Breast epithelium (tissue), 4 donors: Measurements from ENCODE around the gene HAUS5. TPM values are rescaled to one million over a fixed set of nuclear protein-coding genes. Genes with fewer than 3 reads are reported as not detected.

ENCODE experiments used
- DNase-seq, 2 donors: peaks; one replicate each; pipeline ENCODE4 v3.0.0-alpha.2; 2019; ENCODE audit warnings: low spot score in 2 of 2
- H3K27ac ChIP-seq, 2 donors: fragments of 200-600 bp; sonication (generic) in 1 of 2; one replicate each; pipeline ENCODE4 v1.5.1; 2016 to 2019; ENCODE audit warnings: mild to moderate bottlenecking in 1 of 2
- H3K27me3 ChIP-seq, 2 donors: fragments of 200-600 bp; sonication (generic) in 1 of 2; one replicate each; pipeline versions ENCODE4 v1.5.1 to v1.6.0; 2017 to 2019; ENCODE audit warnings: control low read depth in 1 of 2, mild to moderate bottlenecking in 1 of 2
- H3K36me3 ChIP-seq: fragments of 200-600 bp; one replicate; pipeline ENCODE4 v1.5.1; 2019
- H3K4me1 ChIP-seq, 2 donors: fragments of 200-600 bp; sonication (generic); one replicate each; pipeline ENCODE4 v1.5.1; 2016 to 2019; ENCODE audit warnings: control low read depth in 1 of 2
- H3K4me3 ChIP-seq, 3 donors: fragments of 200-600 bp; sonication (generic); 1 replicate in 2 of 3; 2 replicates in 1 of 3; pipeline ENCODE4 v1.5.1; 2016 to 2019; ENCODE audit warnings: mild to moderate bottlenecking in 3 of 3, moderate library complexity in 2 of 3
- H3K9me3 ChIP-seq, 2 donors: fragments of 200-600 bp; sonication (generic) in 1 of 2; one replicate each; pipeline ENCODE4 v1.5.1; 2016 to 2019; ENCODE audit warnings: control low read depth in 1 of 2
- POLR2A ChIP-seq: fragments of 450-650 bp; IDR thresholded peaks from one replicate; pipeline ENCODE4 v1.6.1; 2016; ENCODE audit warnings: antibody characterized with exemption, mild to moderate bottlenecking, moderate library complexity
- POLR2AphosphoS5 ChIP-seq, 3 donors: sonication (generic); formaldehyde crosslinking; IDR thresholded peaks; one replicate each; pipeline ENCODE4 v1.6.1; 2017; ENCODE audit warnings: antibody characterized with exemption in 3 of 3
- intact Hi-C: fragments of 100-400 bp; cut with DNase I; formaldehyde crosslinking; loops from one replicate; pipeline ENCODE4 v1.15.1; 2023; ENCODE audit warnings: low total_unique reads
- total RNA-seq, 3 donors: library from RNA; depleted of rRNA; stranded (reverse); fragments of >200 nt; gene quantifications; one replicate each; pipeline ENCODE4 v1.1.0, GENCODE V29; 2016
- TF ChIP-seq, protein P1 (sequence below), 3 donors: fragments of 450-650 bp; IDR thresholded peaks; one replicate each; pipeline ENCODE4 v1.5.1; 2016 to 2017; ENCODE audit warnings: antibody characterized with exemption in 3 of 3, mild to moderate bottlenecking in 3 of 3, moderate library complexity in 3 of 3

Gene HAUS5
- total RNA-seq, 3 donors from 2014 or later: 5.9 to 13.0 (median 9.5) TPM

- intact Hi-C loops: no loop called here
- H3K4me3 ChIP-seq: peak overlapping the region; percentile 53 to 90 (median 71)
- H3K9me3 ChIP-seq: no peaks in the 10 kb centered on the region
- peak overlapping the region; percentile 85 to 91 for H3K27ac ChIP-seq
- peak; percentile 93 to 94 for DNase-seq
- no peaks in the 10 kb centered on the region for H3K27me3 ChIP-seq
- TF ChIP-seq POLR2AphosphoS5 (IDR thresholded peaks at IDR 0.05): peak in 2 of 3 donors; percentile 29 to 43
- no peak for TF ChIP-seq POLR2A
- peaks cover 0 to 7% of the 10 kb centered on the region in 2 donors for H3K4me1 ChIP-seq
- H3K36me3 ChIP-seq: no peaks in the 10 kb centered on the region
These were observed 31.9 kb downstream of the HAUS5 start for GRCh38 chr19:35644206-35644986.

DNA sequence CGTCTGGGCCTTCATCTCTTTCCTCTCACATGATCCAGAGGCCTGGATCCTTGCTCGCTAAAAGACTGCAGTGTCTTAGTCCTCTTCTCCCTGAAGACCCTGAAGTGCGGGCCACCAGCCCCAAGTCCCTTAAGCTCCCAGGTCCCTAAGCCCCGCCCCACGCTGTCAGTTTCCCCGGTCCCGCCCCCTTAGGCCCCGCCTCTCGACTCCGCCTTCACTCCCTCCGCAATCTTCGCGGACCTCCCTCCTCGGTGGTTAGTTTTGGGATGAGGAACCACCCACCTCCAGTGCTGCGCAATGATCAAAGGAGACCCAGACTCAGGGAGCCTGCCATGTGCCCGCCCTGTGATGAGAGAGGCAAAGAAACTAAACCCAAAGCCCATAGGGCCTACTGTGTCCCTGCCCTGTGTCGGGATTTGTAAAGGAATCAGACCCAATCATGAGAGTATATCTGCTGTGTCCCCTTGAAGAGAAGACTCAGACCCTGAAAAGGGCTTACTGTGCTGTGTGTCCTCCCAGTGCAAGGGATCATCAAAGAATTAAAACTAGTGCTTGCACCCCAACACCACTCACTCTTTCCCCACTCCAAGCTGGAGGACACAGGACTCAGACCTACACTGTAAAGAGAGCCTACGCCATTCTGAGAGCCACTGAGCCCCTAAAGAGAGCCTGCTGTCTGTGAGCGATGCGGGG is 32.6 kb downstream of the HAUS5 start:
- DNase-seq: peak; percentile 58 to 76
- H3K27me3 ChIP-seq: no peaks in the 10 kb centered on the region
- H3K4me1 ChIP-seq: peaks cover 0 to 10% of the 10 kb centered on the region in 2 donors
- peak overlapping the region; percentile 85 to 91 for H3K27ac ChIP-seq
- TF ChIP-seq, protein P1, sequence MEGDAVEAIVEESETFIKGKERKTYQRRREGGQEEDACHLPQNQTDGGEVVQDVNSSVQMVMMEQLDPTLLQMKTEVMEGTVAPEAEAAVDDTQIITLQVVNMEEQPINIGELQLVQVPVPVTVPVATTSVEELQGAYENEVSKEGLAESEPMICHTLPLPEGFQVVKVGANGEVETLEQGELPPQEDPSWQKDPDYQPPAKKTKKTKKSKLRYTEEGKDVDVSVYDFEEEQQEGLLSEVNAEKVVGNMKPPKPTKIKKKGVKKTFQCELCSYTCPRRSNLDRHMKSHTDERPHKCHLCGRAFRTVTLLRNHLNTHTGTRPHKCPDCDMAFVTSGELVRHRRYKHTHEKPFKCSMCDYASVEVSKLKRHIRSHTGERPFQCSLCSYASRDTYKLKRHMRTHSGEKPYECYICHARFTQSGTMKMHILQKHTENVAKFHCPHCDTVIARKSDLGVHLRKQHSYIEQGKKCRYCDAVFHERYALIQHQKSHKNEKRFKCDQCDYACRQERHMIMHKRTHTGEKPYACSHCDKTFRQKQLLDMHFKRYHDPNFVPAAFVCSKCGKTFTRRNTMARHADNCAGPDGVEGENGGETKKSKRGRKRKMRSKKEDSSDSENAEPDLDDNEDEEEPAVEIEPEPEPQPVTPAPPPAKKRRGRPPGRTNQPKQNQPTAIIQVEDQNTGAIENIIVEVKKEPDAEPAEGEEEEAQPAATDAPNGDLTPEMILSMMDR (IDR thresholded peaks at IDR 0.05): no peak
- TF ChIP-seq POLR2AphosphoS5 (IDR thresholded peaks at IDR 0.05) (no peak), POLR2A (no peak)
- intact Hi-C loops: no loop called here
- peak overlapping the region; percentile 53 to 90 (median 71) for H3K4me3 ChIP-seq
- H3K9me3 ChIP-seq: no peaks in the 10 kb centered on the region
- H3K36me3 ChIP-seq: no peaks in the 10 kb centered on the region

DNA sequence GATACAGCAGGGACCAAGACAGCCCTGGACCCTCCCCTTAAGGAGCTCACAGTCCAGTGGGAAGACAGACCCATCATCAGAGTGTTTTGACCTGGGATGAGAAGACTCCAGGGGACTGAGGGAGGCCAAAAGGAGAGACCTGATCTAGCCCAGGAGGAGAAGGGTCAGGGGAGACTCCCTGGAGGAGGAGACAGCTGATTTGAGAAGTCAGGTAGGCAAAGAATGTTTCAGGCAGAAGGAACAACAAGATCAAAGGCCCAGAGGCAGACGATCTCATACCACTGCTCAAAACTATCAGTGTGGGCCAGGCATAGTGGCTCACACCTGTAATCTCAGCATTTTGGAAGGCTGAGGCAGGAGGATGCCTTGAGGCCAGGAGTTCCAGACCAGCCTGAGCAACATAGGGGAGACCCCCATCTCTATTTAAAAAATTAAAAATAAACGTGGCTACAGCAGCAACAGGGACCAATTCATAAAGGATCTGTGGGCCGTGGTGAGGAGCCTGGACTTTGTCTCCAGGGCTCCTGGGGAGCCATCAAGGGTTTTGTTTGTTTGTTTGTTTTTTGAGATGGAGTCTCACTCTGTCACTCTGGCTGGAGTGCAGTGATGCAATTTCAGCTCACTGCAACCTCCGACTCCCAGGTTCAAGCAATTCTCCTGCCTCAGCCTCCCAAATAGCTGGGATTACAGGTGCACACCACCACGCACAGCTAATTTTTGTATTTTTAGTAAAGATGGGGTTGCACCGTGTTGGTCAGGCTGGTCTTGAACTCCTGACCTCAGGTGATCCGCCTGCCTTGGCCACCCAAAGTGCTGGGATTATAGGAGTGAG is 33.4 kb downstream of the HAUS5 start:
- Histone ChIP-seq H3K36me3 (no peaks in the 10 kb centered on the region), H3K27me3 (no peaks in the 10 kb centered on the region), H3K4me1 (peaks cover 0 to 10% of the 10 kb centered on the region in 2 donors), H3K9me3 (no peaks in the 10 kb centered on the region), H3K27ac (peak overlapping the region; percentile 85 to 91), H3K4me3 (no peak overlapping the region)
- intact Hi-C loops: no loop called here
- no peak for TF ChIP-seq POLR2A
- TF ChIP-seq POLR2AphosphoS5 (IDR thresholded peaks at IDR 0.05): no peak
- TF ChIP-seq, protein P1 (IDR thresholded peaks at IDR 0.05): no peak
- no peak for DNase-seq

DNA sequence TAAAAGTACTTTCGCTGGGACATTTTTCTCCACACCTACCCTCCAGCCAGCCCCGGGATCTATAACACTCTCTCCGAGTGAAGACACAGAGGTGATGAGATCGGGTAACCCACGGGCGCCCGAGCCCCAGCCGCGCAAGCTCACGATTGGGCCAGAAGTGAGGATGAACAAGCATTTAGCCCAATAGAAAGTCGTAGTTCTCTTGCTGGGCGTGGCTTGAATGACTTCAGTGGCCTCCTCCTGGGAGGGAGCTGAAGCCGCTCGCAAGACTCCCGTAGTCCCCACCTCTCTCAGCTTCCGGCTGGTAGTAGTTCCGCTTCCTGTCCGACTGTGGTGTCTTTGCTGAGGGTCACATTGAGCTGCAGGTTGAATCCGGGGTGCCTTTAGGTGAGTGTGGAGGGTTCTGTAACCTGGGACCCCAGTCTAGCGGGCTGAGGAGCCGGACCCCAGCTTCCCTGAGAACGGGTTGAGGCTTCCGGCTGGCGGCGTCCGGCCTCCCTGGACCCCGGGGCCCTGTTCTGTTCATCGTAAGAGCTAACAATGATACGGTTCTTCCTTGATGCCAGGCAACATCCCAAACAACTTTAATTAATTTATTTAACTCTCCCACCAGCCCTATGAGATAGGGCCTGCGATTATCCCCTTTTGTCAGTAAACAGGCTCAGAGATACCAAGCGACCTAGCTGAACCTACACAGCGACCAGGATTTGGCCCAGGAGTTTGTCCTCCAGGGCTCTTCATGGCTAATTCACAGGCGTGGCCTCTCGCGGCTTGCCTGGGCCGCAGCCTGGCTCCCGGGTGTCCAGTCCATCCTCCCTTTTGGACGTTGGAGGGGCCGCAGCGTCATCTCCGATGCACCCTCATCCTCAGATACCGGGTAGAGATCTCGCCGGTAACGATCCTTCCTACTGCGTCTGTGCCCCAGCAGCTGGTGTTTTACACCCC is 35.8 kb downstream of the HAUS5 start, which contains the start of gene COX6B1:
Gene COX6B1 (plus strand): TSS at position 307 of the 945 bp plus-strand sequence. CDS start 2,921 bp downstream, outside the sequence.
- intact Hi-C loops: no loop called here
- Histone ChIP-seq H3K27ac (peak within 1 kb of the TSS; percentile 89), H3K9me3 (no peaks in the 10 kb centered on the region), H3K4me3 (peak within 1 kb of the TSS; percentile 84 to 90 (median 88)), H3K36me3 (no peaks in the 10 kb centered on the region), H3K27me3 (no peaks in the 10 kb centered on the region), H3K4me1 (peaks cover 0 to 10% of the 10 kb centered on the region in 2 donors)
- DNase-seq: peak; percentile 91 to 95
- TF ChIP-seq, protein P1 (IDR thresholded peaks at IDR 0.05): no peak
- peak; percentile 46 for TF ChIP-seq POLR2A
- peak; percentile 47 to 87 (median 65) for TF ChIP-seq POLR2AphosphoS5 (IDR thresholded peaks at IDR 0.05)
